Endodermal cell (in vitro differentiated cells): ENCODE data around the gene DNMBP. TPM values are rescaled to one million over a fixed set of nuclear protein-coding genes. Genes with fewer than 3 reads are reported as not detected.

Source experiments
- DNase-seq: peaks from one replicate; pipeline ENCODE4 v3.0.0-alpha.2; 2017
- H3K27ac ChIP-seq: 2 replicates; pipeline ENCODE4 v1.5.1; 2013; ENCODE audit warnings: mild to moderate bottlenecking, low read depth, low read length, moderate library complexity
- H3K27me3 ChIP-seq: 2 replicates; pipeline ENCODE4 v1.6.1; 2013; ENCODE audit warnings: mild to moderate bottlenecking, low read length, moderate library complexity; ENCODE audit not compliant: insufficient read depth, control insufficient read depth, poor library complexity, severe bottlenecking
- H3K36me3 ChIP-seq: 2 replicates; pipeline ENCODE4 v1.7.0; 2013; ENCODE audit warnings: mild to moderate bottlenecking, low read length, moderate library complexity; ENCODE audit not compliant: control insufficient read depth, insufficient read depth
- H3K4me1 ChIP-seq: one replicate; pipeline ENCODE4 v1.7.0; 2013; ENCODE audit warnings: low read length; ENCODE audit not compliant: control insufficient read depth, insufficient read depth
- H3K4me3 ChIP-seq: 2 replicates; pipeline ENCODE4 v1.5.1; 2013; ENCODE audit warnings: mild to moderate bottlenecking, low read length, moderate library complexity
- H3K9ac ChIP-seq: 2 replicates; pipeline ENCODE4 v1.6.1; 2013; ENCODE audit warnings: mild to moderate bottlenecking, low read length, moderate library complexity; ENCODE audit not compliant: poor library complexity, severe bottlenecking; ENCODE audit errors: extremely low read depth
- H3K9me3 ChIP-seq: 2 replicates; pipeline ENCODE4 v1.6.1; 2013; ENCODE audit warnings: mild to moderate bottlenecking, low read length, moderate library complexity; ENCODE audit not compliant: control insufficient read depth
- H3K27ac Mint-ChIP-seq: 2 replicates; pipeline ENCODE4 v1.8.0; 2020; ENCODE audit warnings: mixed read lengths
- H3K27me3 Mint-ChIP-seq: 2 replicates; pipeline ENCODE4 v1.8.0; 2021; ENCODE audit warnings: mild to moderate bottlenecking, mixed read lengths; ENCODE audit not compliant: insufficient read depth
- H3K36me3 Mint-ChIP-seq: 2 replicates; pipeline ENCODE4 v1.8.0; 2020; ENCODE audit warnings: low read depth, mixed read lengths
- H3K4me1 Mint-ChIP-seq: 2 replicates; pipeline ENCODE4 v1.8.0; 2020; ENCODE audit warnings: mixed read lengths
- H3K4me3 Mint-ChIP-seq: 2 replicates; pipeline ENCODE4 v1.8.0; 2020; ENCODE audit warnings: mild to moderate bottlenecking, moderate library complexity, mixed read lengths
- H3K9me3 Mint-ChIP-seq: 2 replicates; pipeline ENCODE4 v1.8.0; 2020; ENCODE audit warnings: mild to moderate bottlenecking, mixed read lengths
- CTCF ChIP-seq: fragments of 200-600 bp; sonication (generic); conservative IDR thresholded peaks from 2 replicates; pipeline ENCODE4 v1.5.0; 2021; ENCODE audit warnings: antibody characterized with exemption, mild to moderate bottlenecking
- WGBS, 2 experiments: methylation state at CpG; one replicate each; pipeline versions ENCODE4 v1.1.5 to v1.1.7; 2013; ENCODE audit warnings: missing lambda C conversion rate in 2 of 2, mixed read lengths in 1 of 2; ENCODE audit not compliant: insufficient coverage in 1 of 2, insufficient read length in 1 of 2; 5-methylcytosine and 5-hydroxymethylcytosine counted together
- total RNA-seq, 2 donors: library from RNA; stranded (reverse); fragmentation: NEBNext Ultra II Directional in 1 of 2; extraction: Animal tissue kit (Norgen Biotek cat#: 25700) in 1 of 2; gene quantifications; 2 replicates in 1 of 2; 3 replicates in 1 of 2; pipeline ENCODE4 v1.2.1, GENCODE V29; 2021

DNMBP gene
- total RNA-seq, 2 donors from 2014 or later, result 45.4 to 85.4 TPM

- H3K27me3 Mint-ChIP-seq, result no peaks in the 10 kb centered on the region
- DNase-seq, result no peak
- no peak overlapping the region for H3K9ac ChIP-seq
- no peaks in the 10 kb centered on the region for H3K9me3 Mint-ChIP-seq
- no peaks in the 10 kb centered on the region for H3K9me3 ChIP-seq
- peak overlapping the region; percentile 38 for H3K4me3 ChIP-seq
- H3K4me1 Mint-ChIP-seq, result peaks cover 49% of the 10 kb centered on the region
- WGBS, 2 experiments, result 92 to 94% methylated on average over 8 to 9 of the region's 9 CpGs
- peaks cover 12% of the 10 kb centered on the region for H3K4me1 ChIP-seq
- H3K27ac Mint-ChIP-seq, result no peak overlapping the region
- H3K27ac ChIP-seq, result no peak overlapping the region
- H3K27me3 ChIP-seq, result no peaks in the 10 kb centered on the region
- H3K36me3 Mint-ChIP-seq, result peaks cover 23% of the 10 kb centered on the region
- no peak for TF ChIP-seq CTCF
- H3K36me3 ChIP-seq, result peaks cover 7% of the 10 kb centered on the region
- H3K4me3 Mint-ChIP-seq, result peak overlapping the region; percentile 19
Measured at GRCh38 chr10:99926925-99927720, 82.6 kb downstream of the DNMBP start.

DNA sequence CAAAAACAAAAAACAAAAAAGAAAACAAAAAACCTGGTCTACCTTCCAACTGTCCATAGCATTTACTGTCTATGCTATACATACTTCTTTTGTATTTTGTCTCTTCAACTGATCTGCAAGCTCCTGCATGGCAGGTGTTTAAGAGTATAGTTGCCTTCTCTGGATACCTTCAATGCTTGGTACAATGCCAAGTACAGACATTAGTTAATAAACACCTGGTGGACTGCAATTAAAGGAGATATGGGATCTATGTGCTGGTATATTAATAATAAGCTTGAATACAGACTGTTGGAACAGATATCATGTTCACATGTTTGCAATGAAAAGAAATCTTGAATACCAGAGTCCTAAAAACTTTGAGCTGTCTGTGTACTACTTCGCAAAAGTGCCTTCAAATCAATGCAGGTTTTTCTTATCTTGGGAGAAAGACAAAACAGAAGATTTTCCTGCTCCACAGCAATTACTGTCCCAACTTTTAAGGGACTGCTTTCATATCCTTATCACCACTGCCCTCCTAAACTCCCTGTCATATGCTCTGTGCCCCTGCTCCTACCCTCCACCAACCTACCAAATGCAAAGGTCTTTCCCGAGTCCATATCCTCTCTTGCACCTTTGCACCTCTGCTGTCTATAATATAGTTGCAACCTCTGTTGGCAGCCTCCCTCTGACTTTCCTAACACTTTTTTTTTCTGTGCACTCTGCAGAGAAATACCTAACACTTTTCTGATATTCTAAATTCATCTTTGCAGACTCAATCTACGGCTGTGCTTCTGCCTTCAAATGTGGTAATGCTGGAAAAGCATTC lies 85.1 kb downstream of the DNMBP start:
- Histone ChIP-seq H3K9me3 (no peaks in the 10 kb centered on the region), H3K36me3 (peaks cover 30% of the 10 kb centered on the region), H3K27me3 (no peaks in the 10 kb centered on the region), H3K27ac (no peak overlapping the region), H3K4me1 (peaks cover 8% of the 10 kb centered on the region), H3K4me3 (no peak overlapping the region), H3K9ac (no peak overlapping the region)
- 93 to 94% methylated on average over 3 of the region's 3 CpGs for WGBS, 2 experiments
- no peak for DNase-seq
- TF ChIP-seq CTCF, result no peak
- H3K9me3 Mint-ChIP-seq, result no peaks in the 10 kb centered on the region
- H3K27ac Mint-ChIP-seq, result peak overlapping the region; percentile 32
- no peak overlapping the region for H3K4me3 Mint-ChIP-seq
- H3K4me1 Mint-ChIP-seq, result peaks cover 29% of the 10 kb centered on the region
- no peaks in the 10 kb centered on the region for H3K27me3 Mint-ChIP-seq
- H3K36me3 Mint-ChIP-seq, result peaks cover 40% of the 10 kb centered on the region

GRCh38 chr10:99921948-99922347 lies 87.8 kb downstream of the DNMBP start:
- no peaks in the 10 kb centered on the region for H3K4me1 ChIP-seq
- H3K4me3 ChIP-seq, result no peak overlapping the region
- Mint-ChIP-seq H3K27me3 (no peaks in the 10 kb centered on the region), H3K9me3 (no peaks in the 10 kb centered on the region), H3K36me3 (peaks cover 40% of the 10 kb centered on the region), H3K27ac (no peak overlapping the region), H3K4me3 (no peak overlapping the region), H3K4me1 (peaks cover 21% of the 10 kb centered on the region)
- no peaks in the 10 kb centered on the region for H3K9me3 ChIP-seq
- TF ChIP-seq CTCF, result no peak
- H3K36me3 ChIP-seq, result peaks cover 25% of the 10 kb centered on the region
- WGBS, 2 experiments, result 97 to 100% methylated on average over 1 to 2 of the region's 2 CpGs
- no peak overlapping the region for H3K9ac ChIP-seq
- no peak for DNase-seq
- H3K27ac ChIP-seq, result no peak overlapping the region
- no peaks in the 10 kb centered on the region for H3K27me3 ChIP-seq
